ENCODE results near the gene APELA. TPM values are rescaled to one million over a fixed set of nuclear protein-coding genes. Genes with fewer than 3 reads are reported as not detected.

APELA gene
- total and polyA plus RNA-seq, 2 experiments from 2014 or later = not detected

DNA sequence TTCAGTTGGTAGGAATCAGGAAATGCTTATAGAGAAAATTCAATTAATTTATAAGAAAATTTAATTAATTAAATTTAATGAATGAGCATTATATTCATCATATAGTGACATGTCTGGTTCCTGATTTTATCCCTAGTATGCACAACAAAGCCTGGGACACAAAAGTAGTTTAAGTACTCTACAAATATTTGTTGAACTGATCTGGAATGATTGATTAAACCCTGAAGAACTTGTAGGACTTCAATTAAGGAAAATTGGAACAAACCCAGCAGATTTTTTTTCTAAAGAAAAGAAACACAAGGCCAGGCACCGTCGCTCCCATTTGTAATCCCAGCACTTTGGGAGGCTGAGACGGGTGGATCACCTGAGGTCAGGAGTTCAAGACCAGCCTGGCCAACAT is 4.5 kb upstream of the APELA start:
- H3F3A ChIP-seq (ENCODE audit: insufficient read depth) = no peaks in the 10 kb centered on the region
- no peaks in the 10 kb centered on the region for H4K20me1 ChIP-seq (ENCODE audit: insufficient read depth)
- no peak overlapping the region for H3K4me2 ChIP-seq (ENCODE audit: unreplicated experiment)
- H3K27ac ChIP-seq = no peak overlapping the region
- H3K4me1 ChIP-seq (ENCODE audit: insufficient read depth) = no peaks in the 10 kb centered on the region
- TF ChIP-seq EZH2 (IDR thresholded peaks at IDR 0.05; ENCODE audit: insufficient read depth, poor library complexity, severe bottlenecking) = no peak
- no peak for TF ChIP-seq EZH2phosphoT487 (IDR thresholded peaks at IDR 0.05; ENCODE audit: insufficient read depth, low read depth)
- H3K36me3 ChIP-seq (ENCODE audit: low read depth) = no peaks in the 10 kb centered on the region
- in situ Hi-C loops (cut with MboI) = no loop called here
- H3K79me2 ChIP-seq (ENCODE audit: insufficient read depth) = no peaks in the 10 kb centered on the region
- no peaks in the 10 kb centered on the region for H3K9me3 ChIP-seq (ENCODE audit: low read depth)
- no peak for DNase-seq
- H3K4me3 ChIP-seq = no peak overlapping the region
- no peaks in the 10 kb centered on the region for H3K27me3 ChIP-seq (replicated peaks; ENCODE audit: insufficient read depth)
- H3K9ac ChIP-seq = no peak overlapping the region
- no peak overlapping the region for H2AFZ ChIP-seq
- no peaks in the 10 kb centered on the region for H3K9me2 ChIP-seq (ENCODE audit: insufficient read depth)
- 61 to 66% methylated on average over 3 of the region's 3 CpGs for WGBS, 2 experiments (ENCODE audit: low coverage in 1 of 2, low lambda C conversion rate in 2 of 2, missing lambda C conversion rate in 2 of 2)

DNA sequence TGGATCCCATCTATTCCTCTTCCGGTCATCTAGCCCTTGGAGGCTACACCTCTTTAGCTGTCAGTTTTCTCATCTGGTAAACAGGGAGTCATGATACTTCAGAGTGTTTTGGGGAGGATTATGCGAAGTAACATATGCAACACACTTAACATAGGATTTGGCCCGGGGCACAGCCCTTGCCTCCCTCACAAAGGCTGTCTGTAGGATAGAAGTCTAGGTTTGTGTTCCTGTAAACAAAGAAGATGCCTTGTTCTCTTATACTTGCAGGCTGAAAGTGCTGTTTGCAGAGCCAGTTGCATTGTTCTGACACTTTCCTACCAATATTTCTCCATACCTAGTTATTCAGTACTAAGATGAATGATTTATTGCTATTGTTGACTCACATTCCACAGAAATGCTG is 2.2 kb upstream of the APELA start:
- no peak overlapping the region for H2AFZ ChIP-seq
- TF ChIP-seq EZH2phosphoT487 (IDR thresholded peaks at IDR 0.05; ENCODE audit: insufficient read depth, low read depth) = no peak
- TF ChIP-seq EZH2 (IDR thresholded peaks at IDR 0.05; ENCODE audit: insufficient read depth, poor library complexity, severe bottlenecking) = no peak
- H3F3A ChIP-seq (ENCODE audit: insufficient read depth) = no peaks in the 10 kb centered on the region
- no peaks in the 10 kb centered on the region for H3K27me3 ChIP-seq (replicated peaks; ENCODE audit: insufficient read depth)
- no peak for DNase-seq
- no peaks in the 10 kb centered on the region for H3K9me3 ChIP-seq (ENCODE audit: low read depth)
- H3K4me3 ChIP-seq = no peak overlapping the region
- no peaks in the 10 kb centered on the region for H3K9me2 ChIP-seq (ENCODE audit: insufficient read depth)
- H3K4me1 ChIP-seq (ENCODE audit: insufficient read depth) = no peaks in the 10 kb centered on the region
- no peak overlapping the region for H3K4me2 ChIP-seq (ENCODE audit: unreplicated experiment)
- in situ Hi-C loops (cut with MboI) = no loop called here
- 62 to 78% methylated on average over 3 of the region's 3 CpGs for WGBS, 2 experiments (ENCODE audit: low coverage in 1 of 2, low lambda C conversion rate in 2 of 2, missing lambda C conversion rate in 2 of 2)
- no peaks in the 10 kb centered on the region for H3K79me2 ChIP-seq (ENCODE audit: insufficient read depth)
- H3K36me3 ChIP-seq (ENCODE audit: low read depth) = no peaks in the 10 kb centered on the region
- no peak overlapping the region for H3K9ac ChIP-seq
- H3K27ac ChIP-seq = no peak overlapping the region
- no peaks in the 10 kb centered on the region for H4K20me1 ChIP-seq (ENCODE audit: insufficient read depth)

DNA sequence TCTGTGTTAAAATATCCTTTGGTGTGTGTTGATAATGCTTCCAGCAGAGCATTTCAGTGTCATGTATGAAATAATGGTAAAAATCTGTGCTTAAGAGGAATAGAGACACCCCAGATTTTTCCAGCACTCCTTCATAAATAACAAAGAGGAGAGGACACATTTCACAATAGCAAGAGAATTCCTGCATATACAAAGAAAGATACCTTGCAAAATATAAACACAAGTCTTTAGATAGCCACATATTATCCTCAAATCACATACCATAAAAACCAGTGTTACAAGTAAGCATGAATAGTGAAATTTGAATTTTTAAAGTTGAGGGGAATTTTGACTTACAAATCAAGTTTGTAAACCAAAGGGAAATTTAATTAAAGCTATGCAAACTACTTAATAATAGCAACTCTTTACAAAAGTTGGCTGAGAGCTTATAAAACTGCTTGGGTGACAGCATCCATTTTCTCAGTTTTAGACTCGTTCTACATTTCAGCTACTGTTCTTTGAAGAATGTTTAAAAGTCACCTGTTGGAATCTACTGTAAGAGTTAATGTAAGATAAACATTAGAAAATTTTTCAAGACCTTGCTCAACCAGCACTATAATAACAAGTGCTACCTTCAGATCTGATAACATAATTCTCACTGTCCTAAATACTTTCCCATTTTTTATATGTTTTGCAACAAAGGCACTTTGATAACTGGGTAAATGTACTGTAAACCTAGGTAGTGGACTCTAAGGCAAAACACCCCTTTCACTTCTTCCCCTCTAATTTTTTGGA is 3.7 kb downstream of the APELA start:
- no peaks in the 10 kb centered on the region for H3F3A ChIP-seq (ENCODE audit: insufficient read depth)
- H3K4me2 ChIP-seq (ENCODE audit: unreplicated experiment) = no peak overlapping the region
- no peaks in the 10 kb centered on the region for H3K27me3 ChIP-seq (replicated peaks; ENCODE audit: insufficient read depth)
- TF ChIP-seq EZH2 (IDR thresholded peaks at IDR 0.05; ENCODE audit: insufficient read depth, poor library complexity, severe bottlenecking) = no peak
- no peak for TF ChIP-seq EZH2phosphoT487 (IDR thresholded peaks at IDR 0.05; ENCODE audit: insufficient read depth, low read depth)
- no peak for DNase-seq
- H3K36me3 ChIP-seq (ENCODE audit: low read depth) = no peaks in the 10 kb centered on the region
- H3K27ac ChIP-seq = no peak overlapping the region
- H3K9me3 ChIP-seq (ENCODE audit: low read depth) = no peaks in the 10 kb centered on the region
- no peak overlapping the region for H2AFZ ChIP-seq
- 0 to 5% methylated on average over 1 of the region's 1 CpG for WGBS, 2 experiments (ENCODE audit: low coverage in 1 of 2, low lambda C conversion rate in 2 of 2, missing lambda C conversion rate in 2 of 2)
- no peaks in the 10 kb centered on the region for H3K9me2 ChIP-seq (ENCODE audit: insufficient read depth)
- H3K9ac ChIP-seq = no peak overlapping the region
- H3K4me1 ChIP-seq (ENCODE audit: insufficient read depth) = no peaks in the 10 kb centered on the region
- in situ Hi-C loops (cut with MboI) = no loop called here
- no peaks in the 10 kb centered on the region for H3K79me2 ChIP-seq (ENCODE audit: insufficient read depth)
- no peaks in the 10 kb centered on the region for H4K20me1 ChIP-seq (ENCODE audit: insufficient read depth)
- no peak overlapping the region for H3K4me3 ChIP-seq

DNA sequence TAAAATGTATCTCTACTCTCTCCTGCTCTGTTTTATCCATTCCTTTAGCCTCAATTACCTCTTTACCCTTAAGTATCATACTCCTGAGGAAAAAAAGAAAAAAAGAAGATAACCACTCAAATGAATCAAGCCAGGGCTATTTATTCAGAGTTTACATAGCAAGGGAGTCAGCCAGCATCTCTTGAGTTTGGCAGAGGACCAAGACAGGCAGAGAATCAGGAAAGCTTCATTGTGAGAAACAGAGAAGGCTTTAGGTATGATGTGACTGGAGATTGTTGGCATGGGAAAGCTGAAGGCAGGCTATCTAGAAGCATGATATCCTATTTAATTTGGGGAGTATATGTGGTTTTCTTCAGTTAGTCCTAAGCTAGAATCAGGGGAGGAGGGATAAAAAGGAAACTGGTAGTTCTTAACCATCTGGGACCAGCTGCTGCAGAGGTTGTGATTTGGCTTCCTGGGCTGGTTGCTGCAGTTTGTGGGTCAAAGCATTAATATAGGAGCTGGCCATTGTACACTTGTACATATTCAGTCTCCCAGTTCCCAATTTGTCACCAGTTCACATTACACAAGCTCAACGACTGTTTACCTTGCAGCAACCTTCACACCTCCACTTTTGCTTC is 11.2 kb downstream of the APELA start:
- H3K4me1 ChIP-seq (ENCODE audit: insufficient read depth) = no peaks in the 10 kb centered on the region
- H2AFZ ChIP-seq = no peak overlapping the region
- H3K9me3 ChIP-seq (ENCODE audit: low read depth) = no peaks in the 10 kb centered on the region
- no peaks in the 10 kb centered on the region; the same call in 1 of the 2 replicates for H3K27me3 ChIP-seq (replicated peaks; ENCODE audit: insufficient read depth)
- no peak overlapping the region for H3K9ac ChIP-seq
- H3K4me2 ChIP-seq (ENCODE audit: unreplicated experiment) = no peak overlapping the region
- H3K36me3 ChIP-seq (ENCODE audit: low read depth) = no peaks in the 10 kb centered on the region
- in situ Hi-C loops (cut with MboI) = no loop called here
- 27 to 32% methylated on average over 1 of the region's 1 CpG for WGBS, 2 experiments (ENCODE audit: low coverage in 1 of 2, low lambda C conversion rate in 2 of 2, missing lambda C conversion rate in 2 of 2)
- no peaks in the 10 kb centered on the region for H4K20me1 ChIP-seq (ENCODE audit: insufficient read depth)
- no peaks in the 10 kb centered on the region for H3K9me2 ChIP-seq (ENCODE audit: insufficient read depth)
- H3F3A ChIP-seq (ENCODE audit: insufficient read depth) = no peaks in the 10 kb centered on the region
- no peak overlapping the region for H3K4me3 ChIP-seq
- H3K27ac ChIP-seq = no peak overlapping the region
- no peaks in the 10 kb centered on the region for H3K79me2 ChIP-seq (ENCODE audit: insufficient read depth)
- no peak for TF ChIP-seq EZH2phosphoT487 (IDR thresholded peaks at IDR 0.05; ENCODE audit: insufficient read depth, low read depth)
- TF ChIP-seq EZH2 (IDR thresholded peaks at IDR 0.05; ENCODE audit: insufficient read depth, poor library complexity, severe bottlenecking) = no peak
- no peak for DNase-seq

Data from GM23248 (cell line).